BE2C (cell line): ENCODE results near the gene MAP7D1.

ENCODE experiments used
- DNase-seq: peaks from one replicate; pipeline ENCODE4 v3.0.0-alpha.2; 2020
- H3K27me3 ChIP-seq: fragments of 250-450 bp; sonication (Bioruptor Pico); 2 replicates; pipeline ENCODE4 v1.5.1; 2020; ENCODE audit warnings: mild to moderate bottlenecking
- H3K36me3 ChIP-seq: fragments of 250-450 bp; sonication (Bioruptor Pico); 2 replicates; pipeline ENCODE4 v1.5.1; 2020; ENCODE audit warnings: mild to moderate bottlenecking
- H3K4me1 ChIP-seq: fragments of 250-450 bp; sonication (Bioruptor Pico); 2 replicates; pipeline ENCODE4 v1.5.1; 2020
- H3K4me3 ChIP-seq: 2 replicates; pipeline ENCODE4 v1.5.1; 2011; ENCODE audit warnings: low read depth, low read length
- H3K9me3 ChIP-seq: fragments of 250-450 bp; sonication (Bioruptor Pico); 2 replicates; pipeline ENCODE4 v1.5.1; 2020
- CTCF ChIP-seq: IDR thresholded peaks from 2 replicates; pipeline ENCODE4 v1.5.1; 2012; ENCODE audit warnings: mild to moderate bottlenecking, low read depth, low read length

The MAP7D1 gene

GRCh38 chr1:36151134-36151844 is 4.7 kb upstream of the MAP7D1 start:
- TF ChIP-seq CTCF: no peak
- Histone ChIP-seq H3K27me3 (no peaks in the 10 kb centered on the region), H3K36me3 (no peaks in the 10 kb centered on the region), H3K4me1 (peaks cover 14% of the 10 kb centered on the region), H3K9me3 (no peaks in the 10 kb centered on the region), H3K4me3 (no peak overlapping the region)
- no peak for DNase-seq

GRCh38 chr1:36151845-36152203 is 4.1 kb upstream of the MAP7D1 start:
- no peak for DNase-seq
- no peak overlapping the region for H3K4me3 ChIP-seq
- TF ChIP-seq CTCF: no peak

GRCh38 chr1:36153476-36153875 is 2.5 kb upstream of the MAP7D1 start:
- DNase-seq: no peak
- Histone ChIP-seq H3K27me3 (no peaks in the 10 kb centered on the region), H3K9me3 (no peaks in the 10 kb centered on the region), H3K36me3 (no peaks in the 10 kb centered on the region), H3K4me3 (no peak overlapping the region), H3K4me1 (peaks cover 14% of the 10 kb centered on the region)
- no peak for TF ChIP-seq CTCF

More at GRCh38 chr1:36151845-36152203, 4.1 kb upstream of the MAP7D1 start:
- H3K9me3 ChIP-seq: no peaks in the 10 kb centered on the region
- no peaks in the 10 kb centered on the region for H3K27me3 ChIP-seq
- peaks cover 14% of the 10 kb centered on the region for H3K4me1 ChIP-seq
- H3K36me3 ChIP-seq: no peaks in the 10 kb centered on the region

- no peaks in the 10 kb centered on the region for H3K9me3 ChIP-seq
- no peak for DNase-seq
- H3K4me3 ChIP-seq: no peak overlapping the region
- no peak for TF ChIP-seq CTCF
- H3K4me1 ChIP-seq: peaks cover 14% of the 10 kb centered on the region
- H3K27me3 ChIP-seq: no peaks in the 10 kb centered on the region
- no peaks in the 10 kb centered on the region for H3K36me3 ChIP-seq
Observed at GRCh38 chr1:36154335-36154734, 1.6 kb upstream of the MAP7D1 start.

GRCh38 chr1:36154765-36155407 is 1.1 kb upstream of the MAP7D1 start:
- Histone ChIP-seq H3K9me3 (no peaks in the 10 kb centered on the region), H3K27me3 (no peaks in the 10 kb centered on the region), H3K4me1 (peaks cover 13% of the 10 kb centered on the region), H3K36me3 (no peaks in the 10 kb centered on the region), H3K4me3 (peak overlapping the region; percentile 58)
- DNase-seq: peak; percentile 38
- TF ChIP-seq CTCF: no peak

- H3K4me1 ChIP-seq: peaks cover 4% of the 10 kb centered on the region; the same call in 1 of the 2 replicates
- no peak for TF ChIP-seq CTCF
- no peaks in the 10 kb centered on the region for H3K9me3 ChIP-seq
- H3K36me3 ChIP-seq: peaks cover 3% of the 10 kb centered on the region; the same call in 1 of the 2 replicates
- DNase-seq: peak; percentile 71
- H3K4me3 ChIP-seq: peak overlapping the region; percentile 73
- H3K27me3 ChIP-seq: no peaks in the 10 kb centered on the region
Observed at GRCh38 chr1:36156329-36157114, 562 bp downstream of the MAP7D1 start.
